SK-N-MC (cell line): ENCODE results near the gene VKORC1L1.
"Not testable (repeated sequence)": the region's sequence is repeated elsewhere in the genome, so short reads cannot be mapped to it uniquely, and the experiment has no call there.

Experiments used
- DNase-seq: peaks from one replicate; pipeline ENCODE4 v3.0.0-alpha.2; 2011; ENCODE audit warnings: low read depth, low spot score
- H3K27ac ChIP-seq: fragments of 200-600 bp; sonication (generic); 2 replicates; pipeline ENCODE4 v1.5.1; 2016; ENCODE audit warnings: mixed run types
- H3K36me3 ChIP-seq: fragments of 200-600 bp; sonication (generic); 2 replicates; pipeline ENCODE4 v1.6.1; 2017; ENCODE audit warnings: antibody characterized with exemption, low read length, mixed read lengths; ENCODE audit not compliant: insufficient read depth
- H3K4me3 ChIP-seq: fragments of 200-600 bp; sonication (generic); 2 replicates; pipeline ENCODE4 v1.5.1; 2016
- H3K9ac ChIP-seq: fragments of 200-600 bp; sonication (generic); 2 replicates; pipeline ENCODE4 v1.8.0; 2017; ENCODE audit warnings: mixed run types, mixed read lengths; ENCODE audit not compliant: insufficient read length
- H3K9me3 ChIP-seq: fragments of 200-600 bp; sonication (generic); 2 replicates; pipeline ENCODE4 v1.6.1; 2017; ENCODE audit warnings: low read depth, mild to moderate bottlenecking, antibody characterized with exemption, low read length, moderate library complexity, mixed read lengths
- EZH2 ChIP-seq: fragments of 200-600 bp; sonication (generic); IDR thresholded peaks from one replicate; pipeline ENCODE4 v1.6.1; 2017; ENCODE audit warnings: antibody characterized with exemption
- FOXP2 ChIP-seq: optimal IDR thresholded peaks from 2 replicates; pipeline ENCODE3; 2011; ENCODE audit warnings: mild to moderate bottlenecking, moderate library complexity; ENCODE audit not compliant: insufficient read depth; ENCODE audit errors: extremely low read length, control extremely low read depth
- POLR2AphosphoS5 ChIP-seq: IDR thresholded peaks from 2 replicates; pipeline ENCODE4 v1.6.1; 2012; ENCODE audit warnings: mild to moderate bottlenecking, low read depth, low read length, borderline replicate concordance

The VKORC1L1 gene

GRCh38 chr7:65988084-65988483 lies 115.2 kb downstream of the VKORC1L1 start:
- H3K4me3 ChIP-seq, result no peak overlapping the region
- H3K9ac ChIP-seq, result no peak overlapping the region
- H3K9me3 ChIP-seq, result no peaks in the 10 kb centered on the region
- H3K27ac ChIP-seq, result no peak overlapping the region
- no peak for DNase-seq
- no peak for TF ChIP-seq POLR2AphosphoS5
- TF ChIP-seq FOXP2, result no peak
- no peak for TF ChIP-seq EZH2
- no peaks in the 10 kb centered on the region for H3K36me3 ChIP-seq

GRCh38 chr7:65988503-65988902 lies 115.6 kb downstream of the VKORC1L1 start:
- H3K9me3 ChIP-seq, DNase-seq: not testable (repeated sequence)

GRCh38 chr7:65989694-65990080 lies 116.8 kb downstream of the VKORC1L1 start:
- Histone ChIP-seq H3K9me3 (no peaks in the 10 kb centered on the region), H3K36me3 (no peaks in the 10 kb centered on the region), H3K4me3 (no peak overlapping the region), H3K27ac (no peak overlapping the region), H3K9ac (no peak overlapping the region)
- DNase-seq, result no peak
- TF ChIP-seq FOXP2 (no peak), EZH2 (no peak)

More at GRCh38 chr7:65988503-65988902, 115.6 kb downstream of the VKORC1L1 start:
- not testable (repeated sequence) for H3K9ac ChIP-seq, H3K4me3 ChIP-seq, H3K27ac ChIP-seq, H3K36me3 ChIP-seq

- not testable (repeated sequence) for H3K27ac ChIP-seq, DNase-seq, H3K9ac ChIP-seq, H3K36me3 ChIP-seq, H3K4me3 ChIP-seq, H3K9me3 ChIP-seq
These were observed 119.0 kb downstream of the VKORC1L1 start for GRCh38 chr7:65991829-65992228.

- no peak overlapping the region for H3K4me3 ChIP-seq
- DNase-seq, result no peak
- H3K9ac ChIP-seq, result no peak overlapping the region
- H3K36me3 ChIP-seq, result no peaks in the 10 kb centered on the region
- H3K27ac ChIP-seq, result no peak overlapping the region
- TF ChIP-seq FOXP2 (no peak), POLR2AphosphoS5 (no peak), EZH2 (no peak)
- no peaks in the 10 kb centered on the region for H3K9me3 ChIP-seq
These were observed 119.7 kb downstream of the VKORC1L1 start for GRCh38 chr7:65992526-65992925.

- not testable (repeated sequence) for H3K36me3 ChIP-seq, H3K9ac ChIP-seq, H3K27ac ChIP-seq, DNase-seq, H3K4me3 ChIP-seq, H3K9me3 ChIP-seq
These were observed 122.1 kb downstream of the VKORC1L1 start for GRCh38 chr7:65994984-65995383.

- H3K4me3 ChIP-seq, DNase-seq, H3K9ac ChIP-seq, H3K9me3 ChIP-seq, H3K27ac ChIP-seq, H3K36me3 ChIP-seq: not testable (repeated sequence)
These were observed 128.0 kb downstream of the VKORC1L1 start for GRCh38 chr7:66000823-66001417.

- not testable (repeated sequence) for H3K9me3 ChIP-seq, H3K27ac ChIP-seq, H3K9ac ChIP-seq, DNase-seq, H3K4me3 ChIP-seq, H3K36me3 ChIP-seq
These were observed 132.3 kb downstream of the VKORC1L1 start for GRCh38 chr7:66005115-66005671.

- Histone ChIP-seq H3K9me3 (no peaks in the 10 kb centered on the region), H3K4me3 (peak overlapping the region; percentile 65), H3K36me3 (no peaks in the 10 kb centered on the region), H3K27ac (peak overlapping the region; percentile 83), H3K9ac (peak overlapping the region; percentile 26)
- TF ChIP-seq FOXP2 (no peak), EZH2 (no peak), POLR2AphosphoS5 (no peak)
- DNase-seq, result no peak
These were observed 134.4 kb downstream of the VKORC1L1 start for GRCh38 chr7:66007232-66007631.
